Renal cortical epithelial cell (primary cell): Measurements from ENCODE around the gene TMEM98. TPM values are rescaled to one million over a fixed set of nuclear protein-coding genes. Genes with fewer than 3 reads are reported as not detected.
"Not testable (repeated sequence)": the region's sequence is repeated elsewhere in the genome, so short reads cannot be mapped to it uniquely, and the experiment has no call there.

Experiments used
- DNase-seq: peaks from one replicate; pipeline ENCODE4 v3.0.0-alpha.2; 2011; ENCODE audit warnings: low read depth
- total RNA-seq: library from RNA; depleted of rRNA; stranded (reverse); fragments of >200 nt; gene quantifications from 2 replicates; pipeline ENCODE4 v1.2.3, GENCODE V29; 2014

TMEM98 gene
- total RNA-seq, result 86.0 and 208 TPM in 2 replicates

GRCh38 chr17:32927724-32928585, at the start of gene TMEM98:
TSS of gene TMEM98 (plus strand) at chr17:32928153. CDS start at chr17:32931529, 3,376 bp downstream.
- no peak for DNase-seq

- no peak for DNase-seq
Measured at GRCh38 chr17:32878211-32878610, 49.7 kb upstream of the TMEM98 start.

GRCh38 chr17:32879134-32879533, 48.8 kb upstream of the TMEM98 start:
- DNase-seq, result no peak

- no peak for DNase-seq
Measured at GRCh38 chr17:32880671-32881453, 47.1 kb upstream of the TMEM98 start.

GRCh38 chr17:32882029-32882428, 45.9 kb upstream of the TMEM98 start:
- DNase-seq, result no peak

GRCh38 chr17:32882734-32883133, 45.2 kb upstream of the TMEM98 start:
- no peak for DNase-seq

GRCh38 chr17:32886951-32887350, 41.0 kb upstream of the TMEM98 start:
- not testable (repeated sequence) for DNase-seq

- DNase-seq, result not testable (repeated sequence)
Measured at GRCh38 chr17:32887410-32887809, 40.5 kb upstream of the TMEM98 start.

GRCh38 chr17:32894245-32894644, 33.7 kb upstream of the TMEM98 start:
- DNase-seq, result no peak

GRCh38 chr17:32896647-32897258, 31.2 kb upstream of the TMEM98 start:
- no peak for DNase-seq

- no peak for DNase-seq
Measured at GRCh38 chr17:32899236-32900013, 28.5 kb upstream of the TMEM98 start.

GRCh38 chr17:32901743-32902142, 26.2 kb upstream of the TMEM98 start:
- DNase-seq, result no peak

- no peak for DNase-seq
Measured at GRCh38 chr17:32903774-32904673, 23.9 kb upstream of the TMEM98 start.

- no peak for DNase-seq
Measured at GRCh38 chr17:32904891-32905290, 23.1 kb upstream of the TMEM98 start.

- peak; percentile 23 for DNase-seq
Measured at GRCh38 chr17:32907583-32907982, 20.4 kb upstream of the TMEM98 start.

GRCh38 chr17:32909787-32910369, 18.1 kb upstream of the TMEM98 start:
- DNase-seq, result peak; percentile 89

- no peak for DNase-seq
Measured at GRCh38 chr17:32910769-32911168, 17.2 kb upstream of the TMEM98 start.

GRCh38 chr17:32912218-32912897, 15.6 kb upstream of the TMEM98 start:
- peak; percentile 76 for DNase-seq

GRCh38 chr17:32913593-32913992, 14.4 kb upstream of the TMEM98 start:
- DNase-seq, result no peak

GRCh38 chr17:32914181-32914580, 13.8 kb upstream of the TMEM98 start:
- DNase-seq, result no peak
